Measurements from ENCODE around the gene RIMBP2.

Gene RIMBP2

GRCh38 chr12:130537051-130537450, 179.0 kb downstream of the RIMBP2 start:
- no peak for DNase-seq (ENCODE audit: low spot score)

- no peak for DNase-seq (ENCODE audit: low spot score)
These were observed 185.7 kb downstream of the RIMBP2 start for GRCh38 chr12:130530429-130530828.

- DNase-seq (ENCODE audit: low spot score): no peak
These were observed 186.3 kb downstream of the RIMBP2 start for GRCh38 chr12:130529781-130530180.

- DNase-seq (ENCODE audit: low spot score): no peak
These were observed 188.9 kb downstream of the RIMBP2 start for GRCh38 chr12:130527239-130527638.

- peak; percentile 86 for DNase-seq (ENCODE audit: low spot score)
These were observed 189.3 kb downstream of the RIMBP2 start for GRCh38 chr12:130526813-130527212.

- no peak for DNase-seq (ENCODE audit: low spot score)
These were observed 190.5 kb downstream of the RIMBP2 start for GRCh38 chr12:130525384-130526172.

GRCh38 chr12:130524759-130525158, 191.3 kb downstream of the RIMBP2 start:
- DNase-seq (ENCODE audit: low spot score): no peak

- DNase-seq (ENCODE audit: low spot score): no peak
These were observed 192.1 kb downstream of the RIMBP2 start for GRCh38 chr12:130523863-130524614.

- DNase-seq (ENCODE audit: low spot score): no peak
These were observed 192.9 kb downstream of the RIMBP2 start for GRCh38 chr12:130523208-130523607.

- no peak for DNase-seq (ENCODE audit: low spot score)
These were observed 193.8 kb downstream of the RIMBP2 start for GRCh38 chr12:130522244-130522834.

- DNase-seq (ENCODE audit: low spot score): no peak
These were observed 194.5 kb downstream of the RIMBP2 start for GRCh38 chr12:130521375-130522124.

GRCh38 chr12:130520784-130521183, 195.3 kb downstream of the RIMBP2 start:
- no peak for DNase-seq (ENCODE audit: low spot score)

GRCh38 chr12:130517588-130517987, 198.5 kb downstream of the RIMBP2 start:
- no peak for DNase-seq (ENCODE audit: low spot score)

- no peak for DNase-seq (ENCODE audit: low spot score)
These were observed 201.9 kb downstream of the RIMBP2 start for GRCh38 chr12:130514149-130514551.

GRCh38 chr12:130513556-130513955, 202.5 kb downstream of the RIMBP2 start:
- DNase-seq (ENCODE audit: low spot score): no peak

GRCh38 chr12:130511285-130511684, 204.8 kb downstream of the RIMBP2 start:
- DNase-seq (ENCODE audit: low spot score): no peak

- DNase-seq (ENCODE audit: low spot score): no peak
These were observed 206.6 kb downstream of the RIMBP2 start for GRCh38 chr12:130509454-130509853.

- no peak for DNase-seq (ENCODE audit: low spot score)
These were observed 207.3 kb downstream of the RIMBP2 start for GRCh38 chr12:130508847-130509246.

GRCh38 chr12:130508318-130508717, 207.8 kb downstream of the RIMBP2 start:
- DNase-seq (ENCODE audit: low spot score): no peak

- DNase-seq (ENCODE audit: low spot score): no peak
These were observed 209.3 kb downstream of the RIMBP2 start for GRCh38 chr12:130506844-130507243.

- no peak for DNase-seq (ENCODE audit: low spot score)
These were observed 211.3 kb downstream of the RIMBP2 start for GRCh38 chr12:130504840-130505175.

- peak; percentile 61 for DNase-seq (ENCODE audit: low spot score)
These were observed 211.8 kb downstream of the RIMBP2 start for GRCh38 chr12:130504110-130504839.
